DND-41 (cell line): ENCODE results near the gene FCSK.

Source experiments
- ATAC-seq: fragments of 200-7000 bp; cut with Tn5 transposase; 3 replicates; pipeline ENCODE4 v1.9.1; 2021; ENCODE audit warnings: low read depth; ENCODE audit not compliant: insufficient read depth
- DNase-seq: peaks from one replicate; pipeline ENCODE4 v3.0.0-alpha.2; 2020
- H2AFZ ChIP-seq: 2 replicates; pipeline ENCODE4 v1.6.0; 2012; ENCODE audit warnings: low read depth, low read length
- H3K27ac ChIP-seq: 2 replicates; pipeline ENCODE4 v1.5.1; 2012; ENCODE audit warnings: low read length, inconsistent platforms
- H3K27me3 ChIP-seq: fragments of 200-600 bp; sonication (generic); 2 replicates; pipeline ENCODE4 v1.6.0; 2012; ENCODE audit warnings: low read length, mild to moderate bottlenecking, inconsistent platforms; ENCODE audit not compliant: insufficient read depth, poor library complexity
- H3K36me3 ChIP-seq: 2 replicates; pipeline ENCODE4 v1.5.1; 2012; ENCODE audit warnings: low read length, inconsistent platforms; ENCODE audit not compliant: insufficient read depth
- H3K4me1 ChIP-seq: 2 replicates; pipeline ENCODE4 v1.5.1; 2012; ENCODE audit warnings: mild to moderate bottlenecking, low read length; ENCODE audit not compliant: insufficient read depth
- H3K4me2 ChIP-seq: 2 replicates; pipeline ENCODE4 v1.6.0; 2012; ENCODE audit warnings: mild to moderate bottlenecking, moderate library complexity, low read length, inconsistent platforms; ENCODE audit not compliant: insufficient read depth
- H3K4me3 ChIP-seq, 2 experiments: fragments of 200-600 bp in 1 of 2; shearing (Covaris generic) in 1 of 2; 2 replicates each; pipeline ENCODE4 v1.5.1; 2012 to 2016; ENCODE audit warnings: inconsistent platforms in 2 of 2, low read length in 2 of 2, mild to moderate bottlenecking in 2 of 2, low read depth in 1 of 2, moderate library complexity in 1 of 2
- H3K79me2 ChIP-seq: 2 replicates; pipeline ENCODE4 v1.6.0; 2012; ENCODE audit warnings: low read length, inconsistent platforms; ENCODE audit not compliant: insufficient read depth
- H3K9ac ChIP-seq: 2 replicates; pipeline ENCODE4 v1.6.0; 2012; ENCODE audit warnings: low read depth, mild to moderate bottlenecking, inconsistent platforms, low read length, moderate library complexity
- H3K9me3 ChIP-seq: 2 replicates; pipeline ENCODE4 v1.5.1; 2012; ENCODE audit warnings: low read length, moderate library complexity, mild to moderate bottlenecking, inconsistent platforms; ENCODE audit not compliant: insufficient read depth, severe bottlenecking
- H4K20me1 ChIP-seq: 2 replicates; pipeline ENCODE4 v1.6.0; 2012; ENCODE audit warnings: low read length; ENCODE audit not compliant: insufficient read depth
- CTCF ChIP-seq: IDR thresholded peaks from 2 replicates; pipeline ENCODE4 v1.5.1; 2012; ENCODE audit warnings: borderline replicate concordance, low read length, moderate library complexity, mild to moderate bottlenecking; ENCODE audit not compliant: poor library complexity, severe bottlenecking; ENCODE audit errors: extremely low read depth
- EZH2 ChIP-seq: IDR thresholded peaks from 3 replicates; pipeline ENCODE4 v1.6.1; 2012; ENCODE audit warnings: borderline replicate concordance, low read depth, mild to moderate bottlenecking, moderate library complexity, low read length, inconsistent platforms; ENCODE audit not compliant: severe bottlenecking

Gene FCSK

GRCh38 chr16:70520612-70521297, 66.4 kb downstream of the FCSK start:
- peaks cover 52% of the 10 kb centered on the region for H3K79me2 ChIP-seq
- peaks cover 34% of the 10 kb centered on the region for H3K4me1 ChIP-seq
- ATAC-seq (peak; percentile 39), DNase-seq (no peak)
- peaks cover 8% of the 10 kb centered on the region for H4K20me1 ChIP-seq
- peak overlapping the region; percentile 32; the same call in 1 of the 2 replicates for H3K27ac ChIP-seq
- H3K9ac ChIP-seq: no peak overlapping the region
- H3K4me3 ChIP-seq: no peak overlapping the region
- H2AFZ ChIP-seq: no peak overlapping the region
- peak overlapping the region; percentile 21; the same call in 1 of the 2 replicates for H3K4me2 ChIP-seq
- no peaks in the 10 kb centered on the region for H3K27me3 ChIP-seq
- no peak for TF ChIP-seq CTCF
- TF ChIP-seq EZH2: no peak
- peaks cover 37% of the 10 kb centered on the region for H3K36me3 ChIP-seq
- H3K9me3 ChIP-seq: no peaks in the 10 kb centered on the region

GRCh38 chr16:70522216-70523075, 68.1 kb downstream of the FCSK start:
- no peak for TF ChIP-seq CTCF
- no peak for TF ChIP-seq EZH2
- ATAC-seq: no peak
- Histone ChIP-seq H3K27me3 (no peaks in the 10 kb centered on the region), H3K9me3 (no peaks in the 10 kb centered on the region), H3K36me3 (peaks cover 37% of the 10 kb centered on the region), H3K9ac (peak overlapping the region; percentile 88), H3K4me2 (peak overlapping the region; percentile 74), H3K4me3 (peak overlapping the region; percentile 69 to 71), H2AFZ (peak overlapping the region; percentile 94), H3K4me1 (peaks cover 51% of the 10 kb centered on the region), H3K27ac (peak overlapping the region; percentile 97), H3K79me2 (peaks cover 69% of the 10 kb centered on the region), H4K20me1 (peaks cover 19% of the 10 kb centered on the region)
- no peak for DNase-seq

- Histone ChIP-seq H3K27me3 (no peaks in the 10 kb centered on the region), H3K36me3 (peaks cover 39% of the 10 kb centered on the region), H3K9ac (peak within 1 kb of the TSS; percentile 88), H2AFZ (peak within 1 kb of the TSS; percentile 94), H3K79me2 (peaks cover 76% of the 10 kb centered on the region), H3K9me3 (no peaks in the 10 kb centered on the region), H3K27ac (peak within 1 kb of the TSS; percentile 97), H3K4me2 (peak within 1 kb of the TSS; percentile 83), H3K4me3 (peak within 1 kb of the TSS; percentile 69 to 71), H4K20me1 (peaks cover 21% of the 10 kb centered on the region), H3K4me1 (peaks cover 57% of the 10 kb centered on the region)
- DNase-seq (peak; percentile 91), ATAC-seq (peak; percentile 72)
- no peak for TF ChIP-seq EZH2
- TF ChIP-seq CTCF: no peak
These were observed 68.8 kb downstream of the FCSK start, which contains the start of gene COG4 for GRCh38 chr16:70523076-70523742. Gene COG4, minus strand, starts transcription at chr16:70523554. Its CDS starts 11 bp downstream, at chr16:70523543.
